ENCODE data around the gene MYCL.

Gene MYCL, protein sequence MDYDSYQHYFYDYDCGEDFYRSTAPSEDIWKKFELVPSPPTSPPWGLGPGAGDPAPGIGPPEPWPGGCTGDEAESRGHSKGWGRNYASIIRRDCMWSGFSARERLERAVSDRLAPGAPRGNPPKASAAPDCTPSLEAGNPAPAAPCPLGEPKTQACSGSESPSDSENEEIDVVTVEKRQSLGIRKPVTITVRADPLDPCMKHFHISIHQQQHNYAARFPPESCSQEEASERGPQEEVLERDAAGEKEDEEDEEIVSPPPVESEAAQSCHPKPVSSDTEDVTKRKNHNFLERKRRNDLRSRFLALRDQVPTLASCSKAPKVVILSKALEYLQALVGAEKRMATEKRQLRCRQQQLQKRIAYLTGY

DNA sequence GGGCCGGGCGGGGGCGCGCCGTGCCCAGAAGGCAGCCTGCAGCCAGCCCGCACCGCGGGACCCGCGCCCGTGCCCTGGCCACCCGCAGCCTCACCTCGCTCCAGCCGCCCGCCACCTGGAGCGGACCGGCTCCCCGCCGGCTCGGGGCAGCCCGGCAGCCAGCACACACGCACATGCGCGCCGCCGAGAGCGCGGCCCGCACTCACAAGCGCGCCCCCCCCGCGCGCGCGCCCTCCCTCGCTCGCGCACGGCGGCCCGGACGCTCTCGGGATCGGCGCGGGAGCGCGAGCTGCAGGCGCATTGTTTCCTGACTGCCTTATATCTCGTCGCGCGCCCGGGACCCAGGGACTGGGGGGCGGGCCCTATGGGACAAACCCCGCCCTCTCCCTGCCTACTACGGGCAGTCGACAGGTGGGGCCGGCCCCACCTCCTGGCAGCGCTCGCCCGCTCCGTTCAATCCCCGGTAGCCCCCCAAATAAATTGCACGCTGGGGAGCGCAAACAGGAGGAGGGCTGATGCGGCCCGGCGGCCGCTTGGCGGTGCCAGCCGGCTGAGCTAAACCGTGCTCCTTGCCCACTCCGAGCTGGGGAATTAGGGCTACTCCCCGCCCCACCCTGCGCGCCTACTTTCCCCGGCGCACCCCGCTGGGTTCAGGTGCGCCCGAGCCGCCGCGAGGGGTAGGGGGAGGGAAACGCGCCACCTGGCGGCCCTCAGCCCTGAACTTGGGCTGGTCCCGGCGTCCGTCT lies at the start of gene MYCL:
TSS of gene MYCL (minus strand) at position 204 of the 746 bp plus-strand sequence. CDS start 483 bp downstream, outside the sequence.
- DNase-seq = peak; percentile 98

DNA sequence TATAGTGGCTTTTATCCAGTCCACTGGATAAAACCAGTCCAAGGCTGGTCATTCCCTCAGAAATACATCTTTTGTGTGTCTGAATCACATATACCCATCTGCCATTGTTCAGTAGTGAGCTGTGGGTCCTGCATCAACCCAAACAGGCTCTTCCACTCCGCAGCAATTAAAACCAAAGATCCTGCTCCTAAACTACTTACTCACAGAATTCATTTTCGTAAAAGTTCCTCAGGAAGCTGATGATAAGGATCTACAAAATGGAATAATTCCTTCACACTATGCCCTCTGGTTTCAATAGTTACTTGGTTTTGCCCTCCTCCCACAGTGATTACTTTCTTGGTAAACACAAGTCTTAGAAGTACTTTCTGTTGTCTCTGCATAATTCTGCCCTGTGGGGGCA lies 48.2 kb upstream of the MYCL start:
- DNase-seq = no peak

DNA sequence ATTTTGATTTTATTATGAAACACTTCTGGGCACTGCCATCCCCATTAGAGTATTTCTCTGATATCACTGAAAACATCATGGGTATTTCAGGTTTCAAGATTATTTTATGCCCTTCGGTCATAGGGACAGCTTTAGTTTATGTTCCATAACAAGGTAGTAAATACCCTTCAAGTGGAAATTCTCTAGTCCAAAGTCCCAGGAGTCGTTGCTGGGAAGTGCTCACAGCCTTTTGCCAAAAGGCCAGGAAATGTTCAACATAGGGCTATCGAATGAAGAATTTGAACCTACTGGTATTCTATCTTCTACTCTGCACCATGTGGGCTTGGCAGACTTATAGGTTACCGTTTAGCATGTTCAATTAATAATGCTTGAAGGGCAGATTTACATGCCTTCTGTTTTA lies 45.5 kb upstream of the MYCL start:
- no peak for DNase-seq

DNA sequence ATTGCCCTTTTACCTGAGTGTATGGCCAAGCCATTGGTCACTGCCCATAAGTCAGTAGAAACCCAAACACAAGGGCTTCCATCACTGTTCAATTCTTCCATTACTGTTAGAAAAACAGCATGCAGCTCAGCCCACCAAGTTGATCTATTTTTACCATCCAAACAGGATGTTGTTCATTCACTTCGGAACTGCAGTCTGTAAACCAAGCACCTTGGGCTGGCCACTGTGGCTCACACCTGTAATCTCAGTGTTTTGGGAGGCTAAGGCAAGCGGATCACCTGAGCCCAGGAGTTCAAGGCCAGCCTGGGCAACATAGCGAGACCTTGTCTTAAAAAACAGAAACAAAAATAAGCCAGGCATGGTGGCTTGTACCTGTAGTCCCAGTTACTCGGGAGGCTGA lies 44.5 kb upstream of the MYCL start:
- no peak for DNase-seq

DNA sequence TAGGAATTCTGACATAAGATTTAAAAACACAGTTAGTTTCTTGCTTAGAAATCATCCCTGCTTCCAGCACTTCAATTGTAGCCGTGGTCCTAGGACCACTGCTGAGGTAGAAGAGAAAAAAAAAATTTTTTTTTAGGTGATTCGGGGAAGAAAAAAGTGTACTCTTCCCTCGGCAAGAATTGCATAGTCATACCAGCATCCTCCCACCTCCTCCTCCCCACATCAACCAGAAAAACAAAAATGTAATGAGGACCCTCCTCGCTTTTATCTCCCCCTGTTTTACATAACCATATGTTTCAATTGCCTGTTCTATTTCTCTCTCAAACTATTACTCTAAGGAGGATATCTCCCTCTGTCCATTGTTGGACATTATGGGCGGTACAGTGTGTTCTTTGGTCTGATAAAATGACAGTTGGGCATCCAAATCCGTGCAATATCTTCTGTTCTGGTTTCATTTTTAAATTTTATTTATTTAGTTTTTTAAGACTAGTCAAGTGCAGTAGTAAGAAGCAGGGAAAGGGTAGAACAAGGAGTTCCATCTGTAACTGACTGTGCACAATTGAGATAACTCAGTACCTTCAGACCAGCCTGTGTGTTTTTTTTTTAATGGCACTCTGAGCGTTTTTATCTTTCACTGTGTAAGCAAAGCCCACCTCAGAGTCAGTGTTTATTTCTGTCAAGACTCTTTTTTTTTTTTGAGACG lies 42.8 kb upstream of the MYCL start:
- DNase-seq = no peak

DNA sequence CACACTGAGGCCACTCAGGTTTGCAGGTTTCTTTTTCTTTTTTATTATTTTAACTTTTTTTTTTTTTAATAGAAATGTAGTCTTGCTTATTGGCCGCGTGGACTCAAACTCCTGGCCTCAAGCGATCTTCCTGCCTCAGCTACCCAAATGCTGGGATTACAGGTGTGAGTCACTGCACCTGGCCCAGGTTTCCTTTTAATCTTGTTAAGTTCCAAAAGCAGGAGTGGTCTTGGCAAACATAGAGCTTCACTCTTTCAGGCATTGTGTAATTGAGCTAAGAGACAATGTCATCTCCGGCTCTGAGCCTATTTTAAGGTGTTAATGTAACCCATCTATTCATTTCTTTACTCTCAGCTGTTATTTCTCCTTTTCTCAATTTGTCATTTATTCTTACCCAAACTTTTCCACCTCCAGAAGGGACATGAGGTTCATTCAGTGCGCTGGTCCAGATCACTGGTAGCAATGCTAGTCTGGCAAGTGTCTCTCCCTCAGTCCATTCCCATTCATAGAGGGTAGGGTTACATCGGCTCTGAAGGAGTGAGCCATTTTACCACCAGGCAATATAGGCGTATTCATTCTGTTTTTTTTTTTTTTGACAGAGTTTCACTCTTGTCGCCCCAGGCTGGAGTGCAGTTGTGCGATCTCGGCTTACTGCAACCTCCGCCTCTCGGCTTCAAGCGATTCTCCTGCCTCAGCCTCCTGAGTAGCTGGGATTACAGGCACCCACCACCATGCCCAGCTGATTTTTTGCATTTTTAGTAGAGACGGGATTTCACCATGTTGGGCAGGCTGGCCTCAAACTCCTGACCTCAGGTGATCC lies 42.0 kb upstream of the MYCL start:
- no peak for DNase-seq

DNA sequence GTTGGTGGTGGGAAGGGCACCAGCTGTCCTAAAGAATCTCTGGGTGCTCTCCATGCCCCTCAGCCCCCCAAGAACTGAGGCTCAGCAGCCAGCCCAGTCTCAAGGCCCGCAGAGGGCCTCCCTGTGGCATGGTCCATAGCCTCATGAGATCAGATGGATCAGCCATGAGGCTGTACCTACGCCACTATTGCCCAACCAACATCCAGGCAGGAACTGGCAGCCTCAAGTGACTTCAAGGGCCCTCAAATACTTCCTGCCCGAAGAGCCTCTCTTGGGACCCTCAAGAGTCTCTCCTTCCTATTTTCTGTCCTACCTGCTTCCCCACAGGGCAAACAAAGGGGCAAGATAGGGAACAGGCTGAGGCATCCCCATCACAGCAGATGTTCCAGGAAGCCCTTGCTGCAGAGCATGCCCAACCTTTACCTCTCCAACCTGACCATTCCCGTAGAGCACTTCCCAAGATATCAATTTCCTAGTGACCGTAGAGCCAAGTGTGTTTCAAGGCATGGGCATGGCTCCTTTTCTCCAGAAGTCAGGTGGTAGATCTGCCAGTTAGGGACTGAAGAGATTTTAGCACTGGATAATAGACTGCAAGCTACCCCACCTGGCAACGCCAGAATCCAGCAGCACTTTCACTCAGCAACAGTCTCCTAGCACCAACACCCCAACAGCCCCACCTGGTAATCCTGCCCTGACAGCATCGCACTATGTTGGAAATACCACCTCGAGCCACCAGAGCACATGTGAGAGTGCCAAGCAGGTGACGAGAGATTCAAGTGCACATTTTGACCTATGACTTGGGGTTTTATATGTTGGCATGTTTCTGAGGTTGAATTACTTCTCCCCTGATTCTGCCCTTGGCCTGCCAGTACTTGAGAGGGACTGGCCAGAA lies 39.5 kb upstream of the MYCL start:
- no peak for DNase-seq

DNA sequence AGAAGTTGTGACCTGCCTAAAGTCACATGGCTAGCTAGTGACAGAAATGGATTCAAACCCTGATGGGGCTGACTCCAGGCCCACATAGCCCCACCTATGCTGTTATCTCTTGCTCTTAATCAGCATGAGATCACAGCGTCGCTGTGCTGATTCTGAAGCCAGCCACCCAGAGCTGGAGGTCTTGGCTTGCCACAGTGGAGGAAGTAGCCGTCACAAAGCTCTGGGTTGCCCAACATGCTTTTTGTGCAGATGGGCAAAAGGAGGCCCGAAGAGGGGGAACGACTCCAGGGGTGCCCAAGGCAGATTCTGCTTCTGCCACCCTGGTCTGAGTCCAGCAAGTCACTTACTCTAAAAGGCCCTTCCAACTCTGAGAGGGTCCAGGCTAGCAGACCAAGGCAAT lies 38.5 kb upstream of the MYCL start:
- DNase-seq = no peak

DNA sequence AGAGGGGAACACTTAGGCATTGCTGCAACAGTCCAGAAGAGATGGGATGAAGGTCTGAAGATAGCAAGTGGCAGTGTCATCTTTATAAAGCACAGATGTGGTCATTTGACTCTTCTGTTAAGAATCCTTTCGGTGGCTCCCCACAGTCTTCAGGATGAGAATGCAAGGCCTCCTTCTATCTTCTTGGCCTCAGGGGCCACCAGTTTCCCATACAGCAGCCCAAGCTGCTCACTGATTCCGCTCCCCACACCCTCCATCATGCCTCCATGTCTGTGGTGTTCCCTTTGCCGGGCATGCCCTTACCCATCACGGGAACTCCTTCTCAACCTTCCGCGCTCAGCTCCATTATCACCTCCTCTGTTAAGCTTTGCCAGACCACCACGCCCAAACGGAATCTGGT lies 37.1 kb upstream of the MYCL start:
- no peak for DNase-seq

DNA sequence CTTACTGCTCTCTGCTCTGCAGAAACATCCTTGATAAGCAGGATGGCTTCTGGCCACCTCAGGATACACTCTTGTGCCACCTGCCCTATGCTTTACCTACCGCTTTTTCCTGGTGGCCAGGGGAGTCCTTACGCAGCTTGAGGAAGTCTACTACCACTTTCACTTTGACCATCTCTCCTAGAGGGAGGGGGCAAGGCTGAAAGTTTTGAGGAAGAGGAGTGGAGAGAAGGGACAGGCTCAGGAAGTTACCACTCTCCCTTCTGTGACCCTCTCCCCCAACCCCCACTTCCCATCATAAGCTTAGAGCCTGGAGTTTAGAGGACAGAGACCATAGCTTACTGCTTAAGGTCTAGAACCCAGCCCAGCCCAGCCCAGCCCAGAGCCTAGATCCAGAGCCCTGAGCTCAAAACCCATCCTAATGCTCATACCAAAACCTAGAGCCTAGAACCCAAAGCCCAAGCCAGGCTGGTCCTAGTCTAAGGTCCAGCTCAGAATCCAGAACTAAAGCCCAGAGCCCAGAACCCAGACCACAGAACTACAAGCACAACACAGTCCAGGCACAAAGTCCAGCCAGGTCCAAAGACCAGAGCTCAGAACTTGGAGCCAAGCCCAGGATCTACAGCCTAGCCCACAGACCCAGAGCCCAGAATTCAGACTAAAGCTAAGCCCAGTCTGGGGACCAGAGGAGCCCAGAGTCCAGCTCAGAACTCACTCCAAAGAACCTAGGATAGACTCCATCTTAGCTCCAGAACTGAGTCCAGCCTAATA lies 35.2 kb upstream of the MYCL start:
- no peak for DNase-seq

DNA sequence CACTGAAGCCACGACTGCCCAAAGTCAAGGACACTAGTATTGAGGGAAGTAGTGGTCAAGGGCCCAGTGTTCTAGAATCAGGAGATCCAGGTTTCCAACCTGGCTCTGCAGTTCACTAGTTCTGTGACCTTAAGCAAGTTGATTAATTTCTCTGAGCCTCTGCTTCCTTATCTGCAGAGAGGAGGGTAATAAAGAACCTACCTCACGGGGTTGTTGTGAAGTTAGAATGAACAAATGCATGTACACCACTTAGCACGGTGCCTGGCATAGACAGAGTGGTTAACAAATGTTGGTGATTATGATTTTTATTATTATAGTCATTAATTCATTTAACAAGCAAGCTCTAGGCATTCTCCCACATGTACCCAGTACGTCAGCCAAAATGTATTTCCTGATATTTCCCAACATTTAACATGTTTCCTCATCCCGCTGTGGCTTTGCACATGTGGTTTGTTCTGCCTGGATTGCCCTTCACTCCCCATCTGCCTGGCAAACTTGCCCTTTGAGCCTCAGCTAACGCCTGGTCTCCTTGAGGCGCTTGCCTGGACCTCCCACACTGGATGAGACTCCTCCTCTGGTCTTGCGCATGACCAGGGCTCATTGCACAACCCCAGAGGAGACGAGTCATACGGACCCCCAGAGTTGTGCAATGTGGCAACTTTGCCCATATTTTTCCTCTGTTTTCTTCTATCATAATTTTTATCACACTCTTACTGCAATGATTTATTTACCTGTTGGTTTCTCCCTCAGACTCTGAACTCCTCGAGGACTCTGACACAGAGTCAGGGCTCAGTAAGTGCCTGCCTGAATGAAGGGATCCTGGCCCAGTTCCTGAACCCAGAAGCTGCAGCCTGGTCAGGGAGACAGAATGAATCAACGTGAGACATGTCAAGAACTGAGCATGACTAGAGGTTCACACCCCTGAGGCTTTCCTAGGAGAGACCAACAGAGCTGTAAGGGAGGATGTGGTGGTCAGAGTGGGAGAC lies 32.5 kb upstream of the MYCL start:
- no peak for DNase-seq

DNA sequence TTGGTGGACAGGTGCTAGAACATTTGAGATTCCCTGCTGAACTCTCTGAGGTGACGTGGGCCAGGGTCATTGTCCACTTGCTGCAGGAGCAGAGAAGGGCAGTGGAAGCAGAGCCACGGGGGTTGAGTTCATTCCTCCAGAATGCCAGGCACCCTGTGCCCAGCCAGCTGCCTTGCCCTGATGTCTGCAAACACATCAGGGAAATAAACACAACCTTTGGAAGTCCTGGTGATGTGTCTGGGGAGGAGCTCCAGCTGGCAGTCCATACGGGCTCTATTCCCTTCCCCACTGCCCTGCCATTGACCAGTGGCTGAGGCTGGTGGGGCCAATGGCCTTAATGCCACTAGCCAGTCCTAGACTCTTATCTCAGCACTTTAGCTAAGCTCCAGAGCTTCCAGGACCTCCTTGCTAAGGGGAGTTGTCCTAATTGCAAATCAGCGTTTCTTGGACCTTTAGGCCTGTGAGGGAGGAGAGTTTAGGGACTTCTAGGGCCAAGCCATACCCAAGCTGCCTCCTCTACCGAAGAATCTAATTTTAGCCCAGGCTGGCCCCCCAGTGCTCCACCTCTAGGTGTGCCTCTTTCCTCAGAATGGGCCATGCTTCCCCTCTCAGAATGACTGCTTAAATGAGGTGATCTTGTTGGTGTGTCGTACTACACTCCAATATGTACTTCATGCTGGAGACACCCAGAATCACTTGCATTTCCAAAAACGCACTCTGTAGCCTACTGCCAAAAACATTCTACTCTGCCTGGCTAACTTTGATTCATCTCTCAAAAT lies 27.3 kb upstream of the MYCL start:
- no peak for DNase-seq

DNA sequence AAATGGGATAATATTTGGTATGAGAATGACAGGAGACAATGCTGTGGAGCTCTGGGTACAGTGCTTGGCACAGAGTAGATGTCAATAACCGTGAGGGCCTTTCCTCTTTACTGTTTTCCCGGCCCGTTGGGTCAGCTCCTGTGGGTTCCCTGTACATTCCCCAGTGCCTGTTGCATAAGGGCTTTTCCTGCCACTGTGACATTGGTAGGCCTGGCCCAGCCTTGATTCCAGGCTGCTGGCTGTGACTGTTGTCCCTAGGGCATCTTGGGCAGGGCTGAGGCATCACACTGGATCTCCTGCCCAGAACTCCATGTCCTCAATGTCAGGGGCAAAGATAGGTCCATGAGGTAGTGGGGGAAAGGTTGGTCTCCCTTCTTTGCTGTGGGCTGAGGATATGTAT lies 25.8 kb upstream of the MYCL start:
- no peak for DNase-seq

DNA sequence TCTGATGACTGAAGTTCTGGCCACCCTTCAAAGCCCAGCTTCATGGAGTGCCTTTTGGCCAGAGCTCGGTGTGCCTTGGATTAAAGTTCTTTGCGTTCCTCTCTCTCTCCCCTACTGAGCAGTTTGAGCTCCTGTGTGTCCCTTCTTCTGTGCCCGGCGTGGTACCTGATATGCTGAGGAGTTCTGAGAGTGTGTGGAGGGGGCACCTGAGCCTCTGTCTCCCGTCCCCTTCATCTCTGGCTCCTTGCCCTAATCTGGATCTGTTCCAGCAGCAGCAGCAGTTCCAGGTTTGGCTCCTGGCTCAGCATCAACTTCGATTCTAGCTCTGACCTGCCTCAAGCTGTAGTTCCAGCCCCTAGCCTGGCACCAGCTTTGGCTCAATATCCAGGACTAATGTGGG lies 25.1 kb upstream of the MYCL start:
- peak; percentile 83 for DNase-seq

DNA sequence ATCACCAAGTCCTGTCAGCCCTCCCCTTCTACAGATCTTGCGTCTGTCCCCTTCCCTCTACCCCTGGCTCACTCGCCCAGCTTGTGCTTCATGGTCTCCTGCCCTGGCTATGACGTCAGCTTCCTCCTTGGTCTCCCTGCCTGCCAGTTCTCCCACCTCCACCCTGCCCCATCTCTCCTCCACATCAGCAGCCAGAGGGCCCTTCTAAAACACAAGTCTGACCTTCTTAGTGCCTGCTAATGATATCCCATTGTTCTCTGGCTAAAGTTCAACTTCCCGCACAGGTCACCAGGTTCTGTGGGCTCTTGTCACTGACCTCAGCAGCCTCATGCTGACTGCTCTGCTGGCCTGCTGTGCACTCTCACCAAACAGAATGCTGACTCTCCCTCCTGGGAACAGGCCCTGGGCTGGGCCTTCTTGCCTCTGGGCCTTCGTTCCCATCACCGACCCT lies 24.7 kb upstream of the MYCL start:
- no peak for DNase-seq

DNA sequence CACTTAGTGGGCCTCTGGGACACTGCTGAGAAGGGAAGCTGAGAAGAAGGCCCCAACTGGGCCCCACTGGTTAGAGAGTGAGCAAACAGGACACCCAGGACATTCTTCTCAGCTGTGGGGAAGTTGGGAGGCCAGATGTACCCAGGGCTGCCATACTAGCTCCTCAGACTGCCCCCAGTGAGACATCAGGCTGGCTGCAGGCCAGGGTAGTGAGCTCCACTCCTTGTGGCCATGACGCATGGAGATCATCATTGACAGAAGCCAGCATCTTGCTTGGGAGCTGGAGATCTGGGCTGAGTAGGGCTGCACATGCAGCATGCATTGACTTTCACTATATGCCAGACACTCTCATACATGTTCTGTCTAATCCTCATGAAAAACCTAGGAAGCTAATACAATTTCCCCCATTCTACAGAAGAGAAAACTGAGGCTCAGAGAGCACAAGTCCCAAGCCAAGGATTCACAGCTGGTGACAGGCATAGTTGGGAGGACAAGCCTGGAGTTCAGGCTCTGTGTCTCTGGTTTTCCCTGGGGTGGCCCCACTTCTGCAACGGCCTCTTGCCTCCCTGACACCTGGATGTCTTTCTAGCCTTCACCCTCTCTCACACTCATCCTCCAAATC lies 24.1 kb upstream of the MYCL start:
- no peak for DNase-seq

DNA sequence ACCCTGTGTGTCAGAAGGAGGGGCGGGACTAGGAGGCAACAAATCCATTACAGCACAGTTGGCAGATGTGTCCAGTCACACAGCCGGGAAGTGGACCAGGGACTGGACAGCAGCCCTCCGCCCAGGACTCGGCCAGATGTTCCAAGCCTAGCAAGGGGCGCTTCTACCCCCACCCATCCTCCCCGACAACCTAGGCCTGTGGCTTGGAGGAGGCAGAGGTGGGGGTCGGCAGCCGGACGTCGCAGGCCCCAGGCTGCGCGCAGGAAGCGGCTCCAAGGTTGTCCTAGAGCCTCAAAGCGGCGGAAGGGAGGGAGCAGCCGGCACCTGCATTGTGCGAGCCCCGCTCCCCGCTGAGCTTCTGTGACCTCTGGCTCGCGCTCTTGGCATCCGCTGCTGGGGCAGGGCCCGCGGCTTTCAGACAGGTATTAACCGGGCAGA lies 20.6 kb upstream of the MYCL start:
- DNase-seq = no peak

DNA sequence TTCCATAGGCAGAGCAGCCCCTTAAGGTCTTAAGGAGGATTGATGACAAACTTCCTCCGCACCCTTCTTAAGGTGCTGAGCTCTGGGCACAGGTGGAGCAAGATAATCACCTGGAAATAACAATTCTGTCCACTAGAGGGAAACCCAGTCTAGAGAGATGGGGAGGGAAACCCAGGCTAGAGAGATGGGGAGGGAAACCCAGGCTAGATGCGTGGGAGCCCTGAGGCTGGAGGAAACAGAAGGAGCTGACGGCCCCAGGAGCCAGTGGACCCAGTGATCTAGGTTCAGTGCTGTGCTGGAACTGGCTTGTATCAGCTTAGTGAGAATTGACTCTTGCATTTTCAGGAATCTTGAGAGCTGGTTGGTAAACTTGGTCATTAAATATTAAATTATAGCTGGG lies 17.8 kb upstream of the MYCL start:
- DNase-seq = peak; percentile 79
